Karpas-422 (cell line): Measurements from ENCODE around the gene HYPK. TPM values are rescaled to one million over a fixed set of nuclear protein-coding genes. Genes with fewer than 3 reads are reported as not detected.
A peak's percentile ranks its signal among the peaks of the same experiment; 100 is the strongest.
"Not testable (repeated sequence)": the region's sequence is repeated elsewhere in the genome, so short reads cannot be mapped to it uniquely, and the experiment has no call there.

ENCODE experiments used
- DNase-seq: peaks from one replicate; pipeline ENCODE4 v3.0.0-alpha.2; 2015
- H2AFZ ChIP-seq: fragments of 200-600 bp; sonication (generic); 2 replicates; pipeline ENCODE4 v1.6.1; 2014; ENCODE audit warnings: antibody characterized with exemption, low read length, mixed read lengths
- H3K27ac ChIP-seq: fragments of 200-600 bp; sonication (generic); 2 replicates; pipeline ENCODE4 v1.5.1; 2014; ENCODE audit warnings: mild to moderate bottlenecking, low read length, moderate library complexity
- H3K27me3 ChIP-seq: fragments of 200-600 bp; sonication (generic); 2 replicates; pipeline ENCODE4 v1.6.1; 2014; ENCODE audit warnings: low read length, mixed read lengths
- H3K36me3 ChIP-seq: fragments of 200-600 bp; sonication (generic); 2 replicates; pipeline ENCODE4 v1.6.1; 2014; ENCODE audit warnings: low read length, mixed read lengths; ENCODE audit not compliant: insufficient read depth
- H3K4me1 ChIP-seq: fragments of 200-600 bp; sonication (generic); 2 replicates; pipeline ENCODE4 v1.6.1; 2014; ENCODE audit warnings: mild to moderate bottlenecking, low read length, mixed read lengths
- H3K4me2 ChIP-seq: fragments of 200-600 bp; sonication (generic); 2 replicates; pipeline ENCODE4 v1.6.1; 2014; ENCODE audit warnings: low read length, low read depth, mild to moderate bottlenecking; ENCODE audit not compliant: poor library complexity, severe bottlenecking
- H3K4me3 ChIP-seq: fragments of 200-600 bp; sonication (generic); 2 replicates; pipeline ENCODE4 v1.5.1; 2014; ENCODE audit warnings: mild to moderate bottlenecking, antibody characterized with exemption, low read length, mixed read lengths
- H3K79me2 ChIP-seq: fragments of 200-600 bp; sonication (generic); 2 replicates; pipeline ENCODE4 v1.6.1; 2014; ENCODE audit warnings: mild to moderate bottlenecking, low read length, mixed read lengths
- H3K9ac ChIP-seq: fragments of 200-600 bp; sonication (generic); 2 replicates; pipeline ENCODE4 v1.6.0; 2014; ENCODE audit warnings: low read length
- H3K9me2 ChIP-seq: fragments of 200-600 bp; sonication (generic), shearing (Covaris generic); replicated peaks from 2 replicates; pipeline ENCODE4 v1.6.0; 2014; ENCODE audit warnings: mild to moderate bottlenecking, low read length, moderate library complexity; ENCODE audit not compliant: insufficient read depth
- H3K9me3 ChIP-seq: fragments of 300-700, 200-600 bp; sonication (generic); 2 replicates; pipeline ENCODE4 v1.6.1; 2014; ENCODE audit warnings: low read length, mixed read lengths
- H4K20me1 ChIP-seq: fragments of 200-600 bp; sonication (generic); 2 replicates; pipeline ENCODE4 v1.6.1; 2014; ENCODE audit warnings: mild to moderate bottlenecking, antibody characterized with exemption, low read length, low read depth; ENCODE audit not compliant: insufficient read depth
- total RNA-seq: library from RNA; depleted of rRNA; stranded (reverse); fragments of >200 nt; shearing (Covaris generic); gene quantifications from 2 replicates; pipeline ENCODE4 v1.2.3, GENCODE V29; 2014; ENCODE audit warnings: low replicate concordance

Gene HYPK
- total RNA-seq, 1 experiment from 2014 or later = 31.1 TPM

- Histone ChIP-seq H2AFZ (0 out of 2 replicates have a peak within 1 kb of the TSS, but pooled peaks have one; percentile 30), H3K4me3 (peak within 1 kb of the TSS; percentile 85), H3K79me2 (peaks cover 73% of the 10 kb centered on the region), H3K27ac (peak within 1 kb of the TSS; percentile 49), H3K4me2 (peak within 1 kb of the TSS; percentile 63), H3K27me3 (no peaks in the 10 kb centered on the region), H3K9me2 (no peaks in the 10 kb centered on the region), H3K4me1 (peaks cover 49% of the 10 kb centered on the region), H3K9me3 (no peaks in the 10 kb centered on the region), H3K36me3 (peaks cover 24% of the 10 kb centered on the region), H3K9ac (peak within 1 kb of the TSS; percentile 83), H4K20me1 (no peaks in the 10 kb centered on the region; the same call in 1 of the 2 replicates)
- peak; percentile 98 for DNase-seq
These were observed 24.2 kb downstream of the HYPK start, which contains the start of gene MFAP1 for GRCh38 chr15:43824302-43825246. MFAP1 (minus strand) TSS chr15:43824690; CDS start chr15:43824569, 121 bp downstream.

GRCh38 chr15:43825305-43825704 is 24.9 kb downstream of the HYPK start:
- H3K4me2 ChIP-seq, H3K27me3 ChIP-seq, H3K9ac ChIP-seq, H4K20me1 ChIP-seq, H2AFZ ChIP-seq, H3K9me3 ChIP-seq, H3K4me3 ChIP-seq, H3K9me2 ChIP-seq: not testable (repeated sequence)
- Histone ChIP-seq H3K27ac (peak overlapping the region; percentile 39; the same call in 1 of the 2 replicates), H3K4me1 (peaks cover 56% of the 10 kb centered on the region), H3K79me2 (peaks cover 73% of the 10 kb centered on the region), H3K36me3 (peaks cover 32% of the 10 kb centered on the region)
- peak; percentile 45 for DNase-seq

GRCh38 chr15:43826029-43826507 is 25.7 kb downstream of the HYPK start:
- H3K27me3 ChIP-seq = no peaks in the 10 kb centered on the region

GRCh38 chr15:43826508-43827341 is 26.3 kb downstream of the HYPK start, which contains the start of gene WDR76:
WDR76 (plus strand) TSS chr15:43827002; CDS start chr15:43827033, 31 bp downstream.
- peaks cover 28% of the 10 kb centered on the region for H3K36me3 ChIP-seq
- peak within 1 kb of the TSS; percentile 72 for H3K4me3 ChIP-seq

More at GRCh38 chr15:43826029-43826507, 25.7 kb downstream of the HYPK start:
- no peaks in the 10 kb centered on the region for H3K9me2 ChIP-seq
- H3K36me3 ChIP-seq = peaks cover 29% of the 10 kb centered on the region
- DNase-seq = no peak
- peak overlapping the region; percentile 72; the same call in 1 of the 2 replicates for H3K4me3 ChIP-seq
- H2AFZ ChIP-seq = no peak overlapping the region
- peaks cover 64% of the 10 kb centered on the region for H3K4me1 ChIP-seq
- H3K4me2 ChIP-seq = peak overlapping the region; percentile 74
- no peaks in the 10 kb centered on the region for H4K20me1 ChIP-seq
- peak overlapping the region; percentile 64; the same call in 1 of the 2 replicates for H3K27ac ChIP-seq
- H3K9ac ChIP-seq = peak overlapping the region; percentile 83
- H3K9me3 ChIP-seq = no peaks in the 10 kb centered on the region
- peaks cover 73% of the 10 kb centered on the region for H3K79me2 ChIP-seq

GRCh38 chr15:43828061-43828657 is 27.8 kb downstream of the HYPK start:
- Histone ChIP-seq H3K27me3 (no peaks in the 10 kb centered on the region), H3K9me3 (no peaks in the 10 kb centered on the region), H3K79me2 (peaks cover 75% of the 10 kb centered on the region), H3K4me1 (peaks cover 61% of the 10 kb centered on the region), H3K36me3 (peaks cover 30% of the 10 kb centered on the region), H3K4me3 (peak overlapping the region; percentile 72), H4K20me1 (no peaks in the 10 kb centered on the region), H3K9me2 (no peaks in the 10 kb centered on the region), H3K27ac (peak overlapping the region; percentile 85), H3K4me2 (peak overlapping the region; percentile 74), H2AFZ (no peak overlapping the region), H3K9ac (peak overlapping the region; percentile 83)
- peak; percentile 72 for DNase-seq

More at GRCh38 chr15:43826508-43827341, 26.3 kb downstream of the HYPK start, which contains the start of gene WDR76:
- peak; percentile 96 for DNase-seq
- H3K9ac ChIP-seq = peak within 1 kb of the TSS; percentile 83
- H3K27me3 ChIP-seq = no peaks in the 10 kb centered on the region
- H3K79me2 ChIP-seq = peaks cover 73% of the 10 kb centered on the region
- H3K4me1 ChIP-seq = peaks cover 67% of the 10 kb centered on the region
- H3K27ac ChIP-seq = peak within 1 kb of the TSS; percentile 85
- H3K9me2 ChIP-seq = no peaks in the 10 kb centered on the region
- H3K9me3 ChIP-seq = no peaks in the 10 kb centered on the region
- no peaks in the 10 kb centered on the region for H4K20me1 ChIP-seq
- H3K4me2 ChIP-seq = peak within 1 kb of the TSS; percentile 74
- no peak within 1 kb of the TSS for H2AFZ ChIP-seq

GRCh38 chr15:43829951-43830540 is 29.6 kb downstream of the HYPK start:
- Histone ChIP-seq H3K79me2 (peaks cover 73% of the 10 kb centered on the region), H3K27ac (peak overlapping the region; percentile 85), H3K36me3 (peaks cover 42% of the 10 kb centered on the region), H3K4me2 (peak overlapping the region; percentile 74), H3K4me3 (peak overlapping the region; percentile 72), H3K4me1 (peaks cover 50% of the 10 kb centered on the region), H3K9ac (peak overlapping the region; percentile 83)
- H3K9me2 ChIP-seq, H4K20me1 ChIP-seq, H2AFZ ChIP-seq, DNase-seq, H3K9me3 ChIP-seq, H3K27me3 ChIP-seq: not testable (repeated sequence)

GRCh38 chr15:43830691-43831275 is 30.4 kb downstream of the HYPK start:
- not testable (repeated sequence) for H3K27me3 ChIP-seq, H3K9me2 ChIP-seq, H2AFZ ChIP-seq, H3K9me3 ChIP-seq, H4K20me1 ChIP-seq
- peak overlapping the region; percentile 74 for H3K4me2 ChIP-seq
- H3K36me3 ChIP-seq = peaks cover 44% of the 10 kb centered on the region
- H3K9ac ChIP-seq = peak overlapping the region; percentile 38
- DNase-seq = peak; percentile 72
- peak overlapping the region; percentile 72; the same call in 1 of the 2 replicates for H3K4me3 ChIP-seq
- peak overlapping the region; percentile 85 for H3K27ac ChIP-seq
- H3K4me1 ChIP-seq = peaks cover 49% of the 10 kb centered on the region
- H3K79me2 ChIP-seq = peaks cover 74% of the 10 kb centered on the region
